Right lobe of liver (tissue), 6 donors: ENCODE results near the gene CRTC2. TPM values are rescaled to one million over a fixed set of nuclear protein-coding genes. Genes with fewer than 3 reads are reported as not detected.

Experiments
- ATAC-seq, 4 donors: fragments of 200-7000 bp; cut with Tn5 transposase; one replicate each; pipeline ENCODE4 v1.9.1; 2020; ENCODE audit warnings: mild to moderate bottlenecking in 4 of 4, moderate library complexity in 4 of 4
- DNase-seq, 3 donors: peaks; one replicate each; pipeline ENCODE4 v3.0.0-alpha.2; 2020
- H3K27ac ChIP-seq, 3 donors: fragments of 200-600 bp; one replicate each; pipeline ENCODE4 v1.8.0; 2022
- H3K27me3 ChIP-seq, 2 donors: fragments of 200-600 bp; one replicate each; pipeline ENCODE4 v1.8.0; 2022
- H3K36me3 ChIP-seq, 4 donors: fragments of 200-600 bp; sonication (generic) in 1 of 4; one replicate each; pipeline versions ENCODE4 v1.5.1 to v1.8.0; 2017 to 2022; ENCODE audit warnings: control low read depth in 1 of 4
- H3K4me1 ChIP-seq, 4 donors: fragments of 200-600 bp; sonication (generic) in 1 of 4; one replicate each; pipeline versions ENCODE4 v1.5.1 to v1.8.0; 2017 to 2022; ENCODE audit warnings: control low read depth in 1 of 4
- H3K4me3 ChIP-seq, 3 donors: fragments of 200-600 bp; one replicate each; pipeline ENCODE4 v1.8.0; 2022
- H3K9me3 ChIP-seq, 4 donors: fragments of 200-600 bp; sonication (generic) in 1 of 4; one replicate each; pipeline versions ENCODE4 v1.5.1 to v1.8.0; 2017 to 2022; ENCODE audit warnings: control low read depth in 1 of 4
- POLR2A ChIP-seq: fragments of 450-650 bp; IDR thresholded peaks from one replicate; pipeline ENCODE4 v1.6.1; 2017; ENCODE audit warnings: antibody characterized with exemption, mild to moderate bottlenecking
- WGBS: methylation state at CpG from one replicate; pipeline ENCODE4 v1.1.6; 2018; ENCODE audit warnings: low coverage, low lambda C conversion rate; ENCODE audit not compliant: insufficient coverage; ENCODE audit errors: missing lambda C conversion rate; 5-methylcytosine and 5-hydroxymethylcytosine counted together
- intact Hi-C, 2 donors: fragments of 100-400 bp; cut with DNase I; formaldehyde crosslinking; loops; one replicate each; pipeline versions ENCODE4 v1.11.2 to v1.14.1; 2022
- total RNA-seq, 6 experiments: library from RNA; depleted of rRNA in 2 of 6; stranded (reverse); fragments of >200 nt in 2 of 6; fragmentation: NEBNext Ultra II Directional in 3 of 6; extraction: Animal tissue kit (Norgen Biotek cat#: 25700) in 3 of 6; gene quantifications; one replicate each; pipeline versions ENCODE4 v1.1.0 to v1.2.4, GENCODE V29; 2016 to 2023
- TF ChIP-seq, protein P1 (sequence below), 4 donors: fragments of 200-600 bp in 3 of 4; fragments of 450-650 bp in 1 of 4; IDR thresholded peaks; one replicate each; pipeline versions ENCODE4 v1.5.1 to v1.8.0; 2016 to 2022; ENCODE audit warnings: antibody characterized with exemption in 4 of 4, mild to moderate bottlenecking in 2 of 4
- donor health status: DM: no; HTN: yes; CAD: no.
- donor health status: DM: no; HTN: no; CAD: no.
- donor health status: DM: no; HTN: no; CAD: no.
- donor health status: DM: no; HTN: yes; CAD: no.
- donor health status: DM: no; HTN: yes; CAD: no.

Gene CRTC2
- total RNA-seq, 6 experiments from 2014 or later = 4.8 to 19.5 (median 18.3) TPM

DNA sequence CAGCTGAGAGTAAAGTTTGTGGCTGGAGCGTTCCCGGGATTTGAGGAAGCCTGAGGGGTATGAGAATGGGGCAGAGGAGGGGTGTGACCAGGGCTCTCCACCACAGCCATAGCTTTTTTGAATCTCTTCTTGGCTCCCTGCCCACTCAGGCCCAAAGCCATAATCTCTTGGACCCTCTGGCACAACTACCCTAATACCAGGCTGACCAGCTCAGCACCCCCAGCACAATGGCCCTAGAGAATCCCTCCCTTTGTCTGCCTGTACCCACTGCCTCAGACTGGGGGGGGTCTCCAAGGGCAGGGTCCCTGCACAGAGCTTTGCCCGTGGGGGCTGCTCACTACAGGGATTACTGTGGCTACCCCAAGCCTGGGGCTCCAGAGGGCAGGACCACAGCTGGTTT lies 19.4 kb downstream of the CRTC2 start:
- no peak overlapping the region for H3K27ac ChIP-seq
- intact Hi-C loops = no loop called here
- no peak for TF ChIP-seq POLR2A
- TF ChIP-seq, protein P1, sequence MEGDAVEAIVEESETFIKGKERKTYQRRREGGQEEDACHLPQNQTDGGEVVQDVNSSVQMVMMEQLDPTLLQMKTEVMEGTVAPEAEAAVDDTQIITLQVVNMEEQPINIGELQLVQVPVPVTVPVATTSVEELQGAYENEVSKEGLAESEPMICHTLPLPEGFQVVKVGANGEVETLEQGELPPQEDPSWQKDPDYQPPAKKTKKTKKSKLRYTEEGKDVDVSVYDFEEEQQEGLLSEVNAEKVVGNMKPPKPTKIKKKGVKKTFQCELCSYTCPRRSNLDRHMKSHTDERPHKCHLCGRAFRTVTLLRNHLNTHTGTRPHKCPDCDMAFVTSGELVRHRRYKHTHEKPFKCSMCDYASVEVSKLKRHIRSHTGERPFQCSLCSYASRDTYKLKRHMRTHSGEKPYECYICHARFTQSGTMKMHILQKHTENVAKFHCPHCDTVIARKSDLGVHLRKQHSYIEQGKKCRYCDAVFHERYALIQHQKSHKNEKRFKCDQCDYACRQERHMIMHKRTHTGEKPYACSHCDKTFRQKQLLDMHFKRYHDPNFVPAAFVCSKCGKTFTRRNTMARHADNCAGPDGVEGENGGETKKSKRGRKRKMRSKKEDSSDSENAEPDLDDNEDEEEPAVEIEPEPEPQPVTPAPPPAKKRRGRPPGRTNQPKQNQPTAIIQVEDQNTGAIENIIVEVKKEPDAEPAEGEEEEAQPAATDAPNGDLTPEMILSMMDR (IDR thresholded peaks at IDR 0.05) = no peak
- peaks cover 0 to 49% (median 21%) of the 10 kb centered on the region in 4 donors for H3K36me3 ChIP-seq
- H3K9me3 ChIP-seq = no peaks in the 10 kb centered on the region
- no peak overlapping the region for H3K4me3 ChIP-seq
- ATAC-seq (no peak), DNase-seq (peak in 1 of 3 donors; percentile 29)
- peaks cover 0 to 19% (median 11%) of the 10 kb centered on the region in 4 donors for H3K4me1 ChIP-seq
- no peaks in the 10 kb centered on the region for H3K27me3 ChIP-seq
- 71% methylated on average over 1 of the region's 3 CpGs for WGBS

DNA sequence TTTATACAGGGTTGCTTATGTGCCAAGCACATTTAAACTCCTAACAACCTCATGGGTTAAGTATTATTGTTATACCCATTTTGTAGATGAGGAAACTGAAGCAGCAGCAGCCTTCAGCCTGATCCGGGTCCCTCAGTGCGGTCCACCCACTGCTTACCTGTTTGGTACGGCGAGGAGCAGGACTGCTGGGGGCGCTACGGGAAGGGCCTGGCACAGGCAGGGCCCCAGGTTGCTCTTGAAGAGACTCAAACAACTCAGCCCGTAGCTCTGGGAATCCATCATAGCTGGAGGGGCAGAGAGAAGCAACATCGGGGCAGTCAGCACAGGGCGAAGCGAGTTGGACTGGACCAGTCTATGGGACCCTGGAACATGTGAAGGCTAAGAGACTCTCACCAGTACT lies 21.1 kb downstream of the CRTC2 start:
- Histone ChIP-seq H3K4me1 (peaks cover 0 to 2% (median 0%) of the 10 kb centered on the region in 4 donors), H3K27ac (no peak overlapping the region), H3K27me3 (no peaks in the 10 kb centered on the region), H3K4me3 (no peak overlapping the region), H3K9me3 (no peaks in the 10 kb centered on the region), H3K36me3 (peaks cover 5 to 61% (median 24%) of the 10 kb centered on the region in 4 donors)
- DNase-seq (peak in 1 of 3 donors; percentile 30), ATAC-seq (no peak)
- TF ChIP-seq, protein P1 (IDR thresholded peaks at IDR 0.05) = no peak
- TF ChIP-seq POLR2A = no peak
- intact Hi-C loops = no loop called here
- WGBS = 100% methylated on average over 5 of the region's 10 CpGs

DNA sequence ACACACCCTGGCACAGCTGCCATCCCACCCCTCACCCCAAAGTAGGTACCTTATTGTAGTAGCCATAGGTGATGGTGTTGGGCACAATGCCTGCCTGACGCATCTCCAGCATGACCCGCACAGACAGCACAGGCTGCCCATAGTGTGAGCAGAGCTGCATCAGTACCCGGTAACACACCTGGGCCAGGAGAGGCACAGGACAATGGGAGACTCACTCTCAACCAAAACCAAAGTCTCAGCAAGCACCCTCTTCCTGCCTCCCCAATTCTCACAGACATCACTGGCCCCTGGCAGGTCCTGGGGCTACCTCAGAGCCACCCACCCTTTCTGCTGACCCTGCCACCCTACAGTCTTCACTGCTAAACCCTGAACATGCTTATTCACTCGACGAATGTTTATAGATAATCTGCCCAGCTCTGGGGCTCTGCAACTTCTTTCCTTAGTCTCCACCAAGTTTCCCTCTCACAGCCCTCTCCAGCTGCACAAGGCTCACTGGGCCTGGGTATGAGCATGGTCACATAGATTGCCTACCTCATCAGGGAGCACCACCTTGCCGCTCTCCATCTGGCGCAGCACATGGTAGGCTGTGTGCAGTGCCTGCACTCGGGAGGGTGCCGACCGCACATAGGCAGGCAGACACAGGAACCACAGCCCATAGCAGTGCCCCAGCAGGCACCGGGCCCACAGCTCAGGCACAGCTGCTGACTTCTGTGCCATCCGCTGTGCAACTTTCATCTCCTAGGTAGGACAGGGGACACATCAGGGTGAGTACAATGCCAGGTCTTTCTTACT lies 22.2 kb downstream of the CRTC2 start:
- Histone ChIP-seq H3K4me1 (no peaks in the 10 kb centered on the region), H3K27me3 (no peaks in the 10 kb centered on the region), H3K9me3 (no peaks in the 10 kb centered on the region), H3K36me3 (peaks cover 5 to 63% (median 24%) of the 10 kb centered on the region in 4 donors), H3K27ac (no peak overlapping the region), H3K4me3 (no peak overlapping the region)
- DNase-seq = peak in 1 of 3 donors; percentile 44
- no peak for ATAC-seq
- TF ChIP-seq POLR2A = no peak
- TF ChIP-seq, protein P1 (IDR thresholded peaks at IDR 0.05) = no peak
- intact Hi-C loops = no loop called here
- WGBS = 98% methylated on average over 7 of the region's 12 CpGs

DNA sequence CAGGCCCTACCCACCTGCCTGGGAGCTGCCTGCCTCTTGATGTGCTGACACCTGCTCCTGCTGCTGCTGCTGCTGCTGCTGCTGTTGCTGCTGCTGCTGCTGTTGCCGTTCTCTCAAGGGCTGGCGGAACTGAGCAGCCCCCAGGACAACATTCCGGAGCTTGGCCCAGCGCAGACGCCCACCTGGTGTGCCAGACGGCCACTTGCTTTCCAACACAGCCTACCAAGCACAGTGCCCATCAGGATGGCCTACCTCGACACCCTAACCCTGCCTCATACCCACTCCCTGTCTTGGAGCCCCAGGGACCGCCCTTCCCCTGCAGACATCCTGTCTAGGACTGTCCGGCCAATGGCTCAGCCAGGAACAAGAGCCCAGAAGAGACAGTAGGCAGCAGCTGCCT lies 23.7 kb downstream of the CRTC2 start:
- intact Hi-C loops = no loop called here
- DNase-seq (peak in 1 of 3 donors; percentile 35), ATAC-seq (no peak)
- Histone ChIP-seq H3K36me3 (peaks cover 5 to 61% (median 24%) of the 10 kb centered on the region in 4 donors), H3K27me3 (no peaks in the 10 kb centered on the region), H3K4me1 (no peaks in the 10 kb centered on the region), H3K27ac (no peak overlapping the region), H3K4me3 (no peak overlapping the region), H3K9me3 (no peaks in the 10 kb centered on the region)
- TF ChIP-seq, protein P1 (IDR thresholded peaks at IDR 0.05) = no peak
- TF ChIP-seq POLR2A = no peak
- WGBS = 79% methylated on average over 5 of the region's 9 CpGs
